Kidney epithelial cell (primary cell): ENCODE measurements around the gene ASAP2. TPM values are rescaled to one million over a fixed set of nuclear protein-coding genes. Genes with fewer than 3 reads are reported as not detected.

Experiments
- DNase-seq: peaks from one replicate; pipeline ENCODE4 v3.0.0-alpha.2; 2010; ENCODE audit warnings: low read depth
- H3K27me3 ChIP-seq: 2 replicates; pipeline ENCODE4 v1.6.0; 2011; ENCODE audit warnings: low read length; ENCODE audit not compliant: control insufficient read depth, insufficient read depth
- H3K36me3 ChIP-seq: 2 replicates; pipeline ENCODE4 v1.5.1; 2011; ENCODE audit warnings: low read length; ENCODE audit not compliant: control insufficient read depth, insufficient read depth
- H3K4me3 ChIP-seq: 2 replicates; pipeline ENCODE4 v1.5.1; 2011; ENCODE audit warnings: low read depth, mild to moderate bottlenecking, control low read depth, low read length
- total RNA-seq: library from RNA; depleted of rRNA; stranded (reverse); fragments of >200 nt; gene quantifications from 2 replicates; pipeline ENCODE4 v1.2.3, GENCODE V29; 2015
- TF ChIP-seq, protein P1 (sequence below): IDR thresholded peaks from 2 replicates; pipeline ENCODE4 v1.5.1; 2011; ENCODE audit warnings: mild to moderate bottlenecking, moderate library complexity, low read length, control low read depth, inconsistent platforms; ENCODE audit not compliant: insufficient read depth, poor library complexity, severe bottlenecking

The ASAP2 gene
- total RNA-seq, 1 donor from 2014 or later = 42.2 TPM

- no peak for DNase-seq
- TF ChIP-seq, protein P1, sequence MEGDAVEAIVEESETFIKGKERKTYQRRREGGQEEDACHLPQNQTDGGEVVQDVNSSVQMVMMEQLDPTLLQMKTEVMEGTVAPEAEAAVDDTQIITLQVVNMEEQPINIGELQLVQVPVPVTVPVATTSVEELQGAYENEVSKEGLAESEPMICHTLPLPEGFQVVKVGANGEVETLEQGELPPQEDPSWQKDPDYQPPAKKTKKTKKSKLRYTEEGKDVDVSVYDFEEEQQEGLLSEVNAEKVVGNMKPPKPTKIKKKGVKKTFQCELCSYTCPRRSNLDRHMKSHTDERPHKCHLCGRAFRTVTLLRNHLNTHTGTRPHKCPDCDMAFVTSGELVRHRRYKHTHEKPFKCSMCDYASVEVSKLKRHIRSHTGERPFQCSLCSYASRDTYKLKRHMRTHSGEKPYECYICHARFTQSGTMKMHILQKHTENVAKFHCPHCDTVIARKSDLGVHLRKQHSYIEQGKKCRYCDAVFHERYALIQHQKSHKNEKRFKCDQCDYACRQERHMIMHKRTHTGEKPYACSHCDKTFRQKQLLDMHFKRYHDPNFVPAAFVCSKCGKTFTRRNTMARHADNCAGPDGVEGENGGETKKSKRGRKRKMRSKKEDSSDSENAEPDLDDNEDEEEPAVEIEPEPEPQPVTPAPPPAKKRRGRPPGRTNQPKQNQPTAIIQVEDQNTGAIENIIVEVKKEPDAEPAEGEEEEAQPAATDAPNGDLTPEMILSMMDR = no peak
- Histone ChIP-seq H3K4me3 (no peak overlapping the region), H3K27me3 (no peaks in the 10 kb centered on the region), H3K36me3 (no peaks in the 10 kb centered on the region)
These were observed 96.1 kb downstream of the ASAP2 start for GRCh38 chr2:9302755-9303154.

GRCh38 chr2:9303528-9304225 lies 97.1 kb downstream of the ASAP2 start:
- no peak for DNase-seq
- Histone ChIP-seq H3K27me3 (no peaks in the 10 kb centered on the region), H3K36me3 (no peaks in the 10 kb centered on the region), H3K4me3 (no peak overlapping the region)
- TF ChIP-seq, protein P1 = no peak

DNA sequence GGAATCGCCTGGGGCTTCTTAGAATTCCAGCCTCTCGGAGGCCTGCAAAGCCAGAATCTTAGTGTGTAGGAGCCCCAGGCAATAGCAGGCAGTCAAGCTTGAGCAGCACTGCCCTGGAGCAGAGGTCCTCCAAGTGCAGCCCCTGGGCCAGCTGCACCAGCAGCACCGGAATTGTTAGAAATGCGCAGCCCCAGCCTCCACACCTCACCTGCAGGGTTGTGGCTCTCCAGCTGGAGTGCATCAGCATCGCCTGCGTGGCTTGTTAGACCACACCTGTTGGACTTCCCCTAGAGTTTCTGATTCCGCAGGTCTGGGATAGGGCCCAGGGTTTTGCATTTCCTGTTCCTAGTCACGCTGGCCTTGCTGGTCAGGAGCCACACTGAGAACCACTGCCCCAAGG lies 100.3 kb downstream of the ASAP2 start:
- TF ChIP-seq, protein P1 = no peak
- no peak for DNase-seq
- Histone ChIP-seq H3K36me3 (no peaks in the 10 kb centered on the region), H3K27me3 (no peaks in the 10 kb centered on the region), H3K4me3 (no peak overlapping the region)

- no peak overlapping the region for H3K4me3 ChIP-seq
- no peaks in the 10 kb centered on the region for H3K36me3 ChIP-seq
- TF ChIP-seq, protein P1 = no peak
- no peak for DNase-seq
- H3K27me3 ChIP-seq = no peaks in the 10 kb centered on the region
These were observed 100.9 kb downstream of the ASAP2 start for GRCh38 chr2:9307535-9307934.

- no peak for DNase-seq
- Histone ChIP-seq H3K4me3 (no peak overlapping the region), H3K36me3 (no peaks in the 10 kb centered on the region), H3K27me3 (no peaks in the 10 kb centered on the region)
- TF ChIP-seq, protein P1 = no peak
These were observed 101.8 kb downstream of the ASAP2 start for GRCh38 chr2:9308186-9308955.
